Hepatocyte (in vitro differentiated cells): ENCODE measurements around the gene SLC25A30. TPM values are rescaled to one million over a fixed set of nuclear protein-coding genes. Genes with fewer than 3 reads are reported as not detected.
"Not testable (repeated sequence)": the region's sequence is repeated elsewhere in the genome, so short reads cannot be mapped to it uniquely, and the experiment has no call there.

Experiments
- DNase-seq: peaks from one replicate; pipeline ENCODE4 v3.0.0-alpha.2; 2016; ENCODE audit warnings: low spot score
- H2AFZ ChIP-seq: fragments of 200-600 bp; sonication (generic); 2 replicates; pipeline ENCODE4 v1.6.0; 2016; ENCODE audit warnings: antibody characterized with exemption, mild to moderate bottlenecking
- H3K27ac ChIP-seq: fragments of 200-600 bp; sonication (generic); 2 replicates; pipeline ENCODE4 v1.5.1; 2016; ENCODE audit warnings: mild to moderate bottlenecking
- H3K27me3 ChIP-seq: fragments of 200-600 bp; sonication (generic); 2 replicates; pipeline ENCODE4 v1.6.1; 2016
- H3K36me3 ChIP-seq: fragments of 200-600 bp; sonication (generic); replicated peaks from 2 replicates; pipeline ENCODE4 v1.5.1; 2016; ENCODE audit warnings: low read depth; ENCODE audit not compliant: insufficient read depth
- H3K4me1 ChIP-seq: fragments of 200-600 bp; sonication (generic); 2 replicates; pipeline ENCODE4 v1.5.1; 2016; ENCODE audit warnings: mild to moderate bottlenecking, moderate library complexity; ENCODE audit not compliant: insufficient read depth
- H3K4me2 ChIP-seq: fragments of 200-600 bp; sonication (generic); 2 replicates; pipeline ENCODE4 v1.6.0; 2016
- H3K4me3 ChIP-seq: fragments of 200-600 bp; sonication (generic); 2 replicates; pipeline ENCODE4 v1.5.1; 2016; ENCODE audit warnings: mild to moderate bottlenecking
- H3K79me2 ChIP-seq: fragments of 200-600 bp; sonication (generic); 2 replicates; pipeline ENCODE4 v1.6.0; 2017; ENCODE audit warnings: mild to moderate bottlenecking
- H3K9me2 ChIP-seq: fragments of 200-600 bp; sonication (generic); replicated peaks from 2 replicates; pipeline ENCODE4 v1.6.0; 2017; ENCODE audit warnings: mild to moderate bottlenecking; ENCODE audit not compliant: insufficient read depth
- H3K9me3 ChIP-seq: fragments of 200-600 bp; sonication (generic); 2 replicates; pipeline ENCODE4 v1.5.1; 2016; ENCODE audit warnings: low read depth, mild to moderate bottlenecking
- H4K20me1 ChIP-seq: fragments of 200-600 bp; sonication (generic); 2 replicates; pipeline ENCODE4 v1.6.0; 2016; ENCODE audit warnings: mild to moderate bottlenecking; ENCODE audit not compliant: insufficient read depth, poor library complexity, severe bottlenecking
- CTCF ChIP-seq: fragments of 200-600 bp; sonication (generic); IDR thresholded peaks from 2 replicates; pipeline ENCODE4 v1.5.1; 2016; ENCODE audit warnings: antibody characterized with exemption, mild to moderate bottlenecking; ENCODE audit not compliant: poor library complexity
- EZH2 ChIP-seq: fragments of 200-600 bp; sonication (generic); IDR thresholded peaks from 2 replicates; pipeline ENCODE4 v1.6.1; 2016; ENCODE audit warnings: antibody characterized with exemption, mild to moderate bottlenecking, borderline replicate concordance
- EZH2phosphoT487 ChIP-seq: fragments of 200-600 bp; sonication (generic); IDR thresholded peaks from one replicate; pipeline ENCODE4 v1.6.1; 2018; ENCODE audit warnings: antibody characterized with exemption, mild to moderate bottlenecking, low read depth, moderate library complexity; ENCODE audit not compliant: unreplicated experiment, severe bottlenecking
- WGBS: methylation state at CpG from one replicate; pipeline ENCODE4 v1.1.6; 2016; ENCODE audit warnings: low lambda C conversion rate; ENCODE audit errors: missing lambda C conversion rate; 5-methylcytosine and 5-hydroxymethylcytosine counted together
- polyA plus RNA-seq: library from polyadenylated mRNA; unstranded; fragments of >200 nt; fragmentation: Nextera tagmentation; extraction: Ambion mirVana; gene quantifications from 2 replicates; pipeline ENCODE4 v1.2.1, GENCODE V29; 2016
- total RNA-seq: library from RNA; depleted of rRNA; stranded (reverse); fragments of >200 nt; gene quantifications from 2 replicates; pipeline ENCODE4 v1.2.3, GENCODE V29; 2014

Gene SLC25A30
- total and polyA plus RNA-seq, 2 experiments from 2014 or later, result 2.8 to 13.3 TPM

- H3K9me2 ChIP-seq, result no peaks in the 10 kb centered on the region
Observed at GRCh38 chr13:45381196-45381595, 37.0 kb downstream of the SLC25A30 start.

GRCh38 chr13:45380708-45381107, 37.5 kb downstream of the SLC25A30 start:
- H3K9me3 ChIP-seq, result not testable (repeated sequence)

More at GRCh38 chr13:45381196-45381595, 37.0 kb downstream of the SLC25A30 start:
- Histone ChIP-seq H3K4me3 (no peak overlapping the region), H3K36me3 (no peaks in the 10 kb centered on the region), H3K27ac (no peak overlapping the region), H3K79me2 (no peaks in the 10 kb centered on the region), H3K27me3 (no peaks in the 10 kb centered on the region), H3K4me2 (no peak overlapping the region), H4K20me1 (no peaks in the 10 kb centered on the region), H3K9me3 (no peaks in the 10 kb centered on the region), H2AFZ (no peak overlapping the region), H3K4me1 (no peaks in the 10 kb centered on the region)
- DNase-seq, result no peak
- WGBS, result no CpG with 5 or more reads among the region's 12 CpGs
- TF ChIP-seq CTCF (no peak), EZH2phosphoT487 (no peak), EZH2 (no peak)

GRCh38 chr13:45379516-45379915, 38.7 kb downstream of the SLC25A30 start:
- DNase-seq, H3K4me3 ChIP-seq, H3K4me2 ChIP-seq, H3K36me3 ChIP-seq, H3K9me2 ChIP-seq, H4K20me1 ChIP-seq, H2AFZ ChIP-seq, H3K9me3 ChIP-seq, H3K4me1 ChIP-seq, H3K27ac ChIP-seq, H3K79me2 ChIP-seq, H3K27me3 ChIP-seq: not testable (repeated sequence)
- WGBS, result 95% methylated on average over 10 of the region's 10 CpGs

More at GRCh38 chr13:45380708-45381107, 37.5 kb downstream of the SLC25A30 start:
- not testable (repeated sequence) for H3K4me3 ChIP-seq, H3K4me1 ChIP-seq, H3K36me3 ChIP-seq, H3K27ac ChIP-seq, H3K79me2 ChIP-seq, DNase-seq, H4K20me1 ChIP-seq, H3K9me2 ChIP-seq, H3K27me3 ChIP-seq, H3K4me2 ChIP-seq, H2AFZ ChIP-seq
- WGBS, result 74% methylated on average over 7 of the region's 8 CpGs

GRCh38 chr13:45378786-45379185, 39.4 kb downstream of the SLC25A30 start:
- H3K9me2 ChIP-seq, H3K4me3 ChIP-seq, H2AFZ ChIP-seq, DNase-seq, H3K36me3 ChIP-seq, H4K20me1 ChIP-seq, H3K9me3 ChIP-seq, H3K27ac ChIP-seq, H3K27me3 ChIP-seq, H3K4me2 ChIP-seq, H3K4me1 ChIP-seq, H3K79me2 ChIP-seq: not testable (repeated sequence)
- WGBS, result 84% methylated on average over 8 of the region's 8 CpGs

GRCh38 chr13:45377314-45377713, 40.9 kb downstream of the SLC25A30 start:
- H3K36me3 ChIP-seq, H3K79me2 ChIP-seq, H2AFZ ChIP-seq, H3K27ac ChIP-seq, H4K20me1 ChIP-seq, DNase-seq, H3K4me3 ChIP-seq, H3K27me3 ChIP-seq, H3K9me2 ChIP-seq, H3K9me3 ChIP-seq, H3K4me2 ChIP-seq, H3K4me1 ChIP-seq: not testable (repeated sequence)
- WGBS, result no CpG with 5 or more reads among the region's 12 CpGs

GRCh38 chr13:45376651-45377050, 41.5 kb downstream of the SLC25A30 start:
- not testable (repeated sequence) for H3K27me3 ChIP-seq, H3K27ac ChIP-seq, H3K79me2 ChIP-seq, H3K9me2 ChIP-seq, H3K9me3 ChIP-seq, H3K36me3 ChIP-seq, H3K4me3 ChIP-seq, H4K20me1 ChIP-seq, DNase-seq, H3K4me2 ChIP-seq, H2AFZ ChIP-seq, H3K4me1 ChIP-seq
- 87% methylated on average over 8 of the region's 8 CpGs for WGBS
